Measurements from ENCODE around the gene PEX14. TPM values are rescaled to one million over a fixed set of nuclear protein-coding genes. Genes with fewer than 3 reads are reported as not detected.

PEX14 gene
- total and polyA plus RNA-seq, 2 donors: 8.8 to 16.1 TPM

DNA sequence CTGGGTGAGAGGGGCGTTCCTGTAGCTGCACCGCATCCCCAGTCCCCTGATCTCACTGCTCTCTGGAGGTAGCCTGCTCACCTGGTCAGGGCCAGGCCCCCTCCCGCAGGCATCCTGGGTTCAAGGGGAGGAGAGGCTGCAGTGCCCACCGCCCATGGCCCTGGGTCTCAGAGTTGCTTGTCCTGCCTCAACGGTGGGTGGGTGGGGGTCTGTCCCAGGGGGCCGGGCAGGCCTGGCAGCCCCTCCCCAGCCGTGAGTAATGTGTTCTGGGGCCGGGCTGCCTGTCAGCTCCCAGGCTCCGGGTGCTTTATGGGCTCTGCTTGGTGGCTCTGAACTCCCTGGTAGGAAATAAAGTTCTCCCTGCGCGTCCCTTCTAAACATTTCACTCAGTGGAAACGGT, 194.8 kb downstream of the PEX14 start:
- Histone ChIP-seq H3K4me1 (ENCODE audit: control insufficient read depth in 2 of 2, insufficient read depth in 2 of 2, low read length in 2 of 2) (no peaks in the 10 kb centered on the region), H3K9me3 (ENCODE audit: control insufficient read depth in 2 of 2, insufficient read depth in 1 of 2, low read length in 1 of 2) (no peaks in the 10 kb centered on the region), H3K27me3 (ENCODE audit: control insufficient read depth in 2 of 2, insufficient read depth in 1 of 2, low read length in 1 of 2) (peaks cover 0 to 37% of the 10 kb centered on the region in 2 donors), H3K36me3 (ENCODE audit: control insufficient read depth in 2 of 2, insufficient read depth in 2 of 2, low read length in 1 of 2) (peaks cover 0 to 6% of the 10 kb centered on the region in 2 donors), H3K4me3 (ENCODE audit: low read length in 2 of 2) (no peak overlapping the region), H3K27ac (ENCODE audit: low read depth in 1 of 2, low read length in 1 of 2) (no peak overlapping the region)
- DNase-seq (ENCODE audit: low read depth in 6 of 9, low spot score in 9 of 9): no peak
- WGBS: 91% methylated on average over 12 of the region's 12 CpGs

DNA sequence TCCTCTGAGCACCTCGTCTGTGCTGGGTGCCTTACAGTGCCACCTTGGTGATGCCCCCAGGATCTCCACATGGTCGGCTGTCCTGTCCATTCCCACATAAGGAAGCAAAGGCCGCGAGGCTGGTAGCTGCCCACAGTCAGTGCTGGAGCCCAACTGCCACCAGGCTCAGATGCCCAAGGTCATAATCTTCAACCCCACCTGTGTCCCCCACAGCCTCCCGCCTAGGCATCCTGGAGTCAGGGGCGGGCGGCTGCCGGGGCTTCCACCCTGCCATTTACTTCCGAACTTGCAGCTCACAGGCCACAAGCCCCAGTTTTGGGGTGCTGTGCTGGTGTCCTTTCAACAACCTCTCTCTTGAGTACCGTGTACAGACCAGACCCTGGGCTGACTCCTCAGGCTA, 195.4 kb downstream of the PEX14 start:
- 96% methylated on average over 10 of the region's 10 CpGs for WGBS
- no peaks in the 10 kb centered on the region for H3K9me3 ChIP-seq (ENCODE audit: control insufficient read depth in 2 of 2, insufficient read depth in 1 of 2, low read length in 1 of 2)
- H3K27me3 ChIP-seq (ENCODE audit: control insufficient read depth in 2 of 2, insufficient read depth in 1 of 2, low read length in 1 of 2): peaks cover 0 to 37% of the 10 kb centered on the region in 2 donors
- H3K27ac ChIP-seq (ENCODE audit: low read depth in 1 of 2, low read length in 1 of 2): no peak overlapping the region
- no peaks in the 10 kb centered on the region for H3K36me3 ChIP-seq (ENCODE audit: control insufficient read depth in 2 of 2, insufficient read depth in 2 of 2, low read length in 1 of 2)
- DNase-seq (ENCODE audit: low read depth in 6 of 9, low spot score in 9 of 9): no peak
- H3K4me1 ChIP-seq (ENCODE audit: control insufficient read depth in 2 of 2, insufficient read depth in 2 of 2, low read length in 2 of 2): no peaks in the 10 kb centered on the region
- H3K4me3 ChIP-seq (ENCODE audit: low read length in 2 of 2): no peak overlapping the region

DNA sequence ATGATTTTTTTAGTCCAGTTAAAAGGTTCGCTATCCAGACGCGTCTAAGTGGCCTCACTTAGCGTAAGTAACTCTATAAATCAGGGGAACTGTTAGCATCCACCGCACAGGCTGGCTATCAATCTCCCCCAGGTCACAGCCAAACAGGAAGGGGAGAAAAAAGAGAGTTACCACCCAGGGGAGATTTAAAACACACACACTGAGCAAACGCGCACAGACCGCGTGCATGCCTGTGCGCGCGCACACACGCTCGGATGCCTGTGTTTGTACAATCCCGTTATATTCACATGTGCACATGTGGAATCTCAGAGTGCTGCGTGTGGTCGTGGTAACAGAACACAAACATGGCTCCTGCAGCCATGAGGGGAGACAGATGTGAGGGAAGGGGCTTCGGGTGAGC, 196.3 kb downstream of the PEX14 start:
- Histone ChIP-seq H3K4me3 (ENCODE audit: low read length in 2 of 2) (no peak overlapping the region), H3K9me3 (ENCODE audit: control insufficient read depth in 2 of 2, insufficient read depth in 1 of 2, low read length in 1 of 2) (no peaks in the 10 kb centered on the region), H3K36me3 (ENCODE audit: control insufficient read depth in 2 of 2, insufficient read depth in 2 of 2, low read length in 1 of 2) (no peaks in the 10 kb centered on the region), H3K4me1 (ENCODE audit: control insufficient read depth in 2 of 2, insufficient read depth in 2 of 2, low read length in 2 of 2) (no peaks in the 10 kb centered on the region), H3K27me3 (ENCODE audit: control insufficient read depth in 2 of 2, insufficient read depth in 1 of 2, low read length in 1 of 2) (peaks cover 0 to 37% of the 10 kb centered on the region in 2 donors), H3K27ac (ENCODE audit: low read depth in 1 of 2, low read length in 1 of 2) (no peak overlapping the region)
- WGBS: 61% methylated on average over 18 of the region's 18 CpGs
- DNase-seq (ENCODE audit: low read depth in 6 of 9, low spot score in 9 of 9): no peak

DNA sequence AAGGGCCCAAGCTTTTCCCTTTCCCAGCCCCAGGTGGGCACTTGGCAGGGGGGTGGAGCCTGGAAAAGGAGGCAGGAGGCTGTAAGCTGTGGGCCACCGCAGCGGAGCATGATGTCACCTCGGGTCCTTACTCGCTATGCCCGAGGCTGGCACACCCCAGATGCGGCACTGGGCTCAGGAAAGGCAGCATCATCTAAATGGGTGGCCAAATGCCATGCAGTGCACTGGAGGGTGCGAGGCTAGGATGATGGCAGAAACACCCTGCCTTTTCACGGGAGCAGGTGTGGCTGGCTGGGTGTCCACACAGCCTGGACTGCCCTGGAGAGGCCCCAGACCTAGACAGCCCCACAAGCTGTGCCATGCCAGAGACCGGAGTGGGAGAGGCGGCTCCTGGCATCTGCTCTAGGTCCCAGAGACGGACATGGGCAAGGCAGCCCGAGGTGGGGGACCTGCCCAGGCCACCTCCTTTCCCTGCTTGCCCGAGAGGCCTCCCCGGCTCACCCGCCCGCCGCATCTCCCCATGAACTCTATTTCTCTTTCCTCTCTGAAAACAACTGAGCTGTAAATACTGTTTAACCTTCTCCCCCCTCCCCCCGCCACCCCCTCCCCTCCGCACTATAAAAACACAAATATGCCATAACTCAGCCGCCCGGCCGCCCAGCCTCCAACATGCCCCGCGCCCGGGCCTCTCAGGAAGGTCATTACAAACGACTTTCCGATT, 197.0 kb downstream of the PEX14 start:
- H3K27me3 ChIP-seq (ENCODE audit: control insufficient read depth in 2 of 2, insufficient read depth in 1 of 2, low read length in 1 of 2): peaks cover 0 to 35% of the 10 kb centered on the region in 2 donors
- H3K4me1 ChIP-seq (ENCODE audit: control insufficient read depth in 2 of 2, insufficient read depth in 2 of 2, low read length in 2 of 2): no peaks in the 10 kb centered on the region
- no peaks in the 10 kb centered on the region for H3K9me3 ChIP-seq (ENCODE audit: control insufficient read depth in 2 of 2, insufficient read depth in 1 of 2, low read length in 1 of 2)
- H3K4me3 ChIP-seq (ENCODE audit: low read length in 2 of 2): no peak overlapping the region
- H3K27ac ChIP-seq (ENCODE audit: low read depth in 1 of 2, low read length in 1 of 2): no peak overlapping the region
- 91% methylated on average over 27 of the region's 27 CpGs for WGBS
- DNase-seq (ENCODE audit: low read depth in 6 of 9, low spot score in 9 of 9): no peak
- H3K36me3 ChIP-seq (ENCODE audit: control insufficient read depth in 2 of 2, insufficient read depth in 2 of 2, low read length in 1 of 2): no peaks in the 10 kb centered on the region

DNA sequence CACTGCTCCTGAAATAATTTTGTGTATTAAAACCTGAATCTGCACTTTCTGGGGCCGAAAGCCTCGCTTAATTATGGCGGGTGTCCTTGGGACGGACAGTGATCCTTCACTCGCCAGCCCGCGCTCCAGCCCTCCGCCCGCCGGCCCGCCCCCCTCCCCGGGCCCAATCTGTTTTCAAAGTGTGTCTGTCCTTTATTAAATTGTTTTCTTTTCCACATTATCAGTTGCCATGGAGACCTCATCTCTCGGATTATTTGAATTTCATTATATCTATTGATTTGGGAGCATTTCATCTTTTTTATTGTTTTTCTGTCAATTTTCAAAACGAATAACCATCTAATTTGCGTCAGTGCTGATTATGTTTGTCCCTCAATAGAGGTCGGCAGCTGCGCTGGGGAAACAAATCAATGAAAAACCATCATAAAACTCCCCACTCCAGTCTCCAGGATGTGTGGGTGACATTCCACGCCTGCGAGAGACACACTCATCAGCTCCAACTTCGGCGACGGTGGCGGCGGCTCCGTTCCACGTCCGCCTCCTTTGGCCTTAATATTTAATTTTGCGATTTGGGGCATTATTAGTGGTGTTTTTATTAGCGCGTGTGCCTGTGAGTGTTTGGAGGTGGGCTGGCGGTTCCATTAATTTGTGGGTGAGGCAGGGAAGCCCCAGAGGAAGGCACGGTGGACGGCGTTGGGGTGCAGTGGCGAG, 197.7 kb downstream of the PEX14 start:
- no peak for DNase-seq (ENCODE audit: low read depth in 6 of 9, low spot score in 9 of 9)
- Histone ChIP-seq H3K9me3 (ENCODE audit: control insufficient read depth in 2 of 2, insufficient read depth in 1 of 2, low read length in 1 of 2) (no peaks in the 10 kb centered on the region), H3K4me3 (ENCODE audit: low read length in 2 of 2) (no peak overlapping the region), H3K27me3 (ENCODE audit: control insufficient read depth in 2 of 2, insufficient read depth in 1 of 2, low read length in 1 of 2) (peaks cover 0 to 33% of the 10 kb centered on the region in 2 donors), H3K27ac (ENCODE audit: low read depth in 1 of 2, low read length in 1 of 2) (no peak overlapping the region), H3K36me3 (ENCODE audit: control insufficient read depth in 2 of 2, insufficient read depth in 2 of 2, low read length in 1 of 2) (no peaks in the 10 kb centered on the region), H3K4me1 (ENCODE audit: control insufficient read depth in 2 of 2, insufficient read depth in 2 of 2, low read length in 2 of 2) (no peaks in the 10 kb centered on the region)
- WGBS: 97% methylated on average over 35 of the region's 35 CpGs

DNA sequence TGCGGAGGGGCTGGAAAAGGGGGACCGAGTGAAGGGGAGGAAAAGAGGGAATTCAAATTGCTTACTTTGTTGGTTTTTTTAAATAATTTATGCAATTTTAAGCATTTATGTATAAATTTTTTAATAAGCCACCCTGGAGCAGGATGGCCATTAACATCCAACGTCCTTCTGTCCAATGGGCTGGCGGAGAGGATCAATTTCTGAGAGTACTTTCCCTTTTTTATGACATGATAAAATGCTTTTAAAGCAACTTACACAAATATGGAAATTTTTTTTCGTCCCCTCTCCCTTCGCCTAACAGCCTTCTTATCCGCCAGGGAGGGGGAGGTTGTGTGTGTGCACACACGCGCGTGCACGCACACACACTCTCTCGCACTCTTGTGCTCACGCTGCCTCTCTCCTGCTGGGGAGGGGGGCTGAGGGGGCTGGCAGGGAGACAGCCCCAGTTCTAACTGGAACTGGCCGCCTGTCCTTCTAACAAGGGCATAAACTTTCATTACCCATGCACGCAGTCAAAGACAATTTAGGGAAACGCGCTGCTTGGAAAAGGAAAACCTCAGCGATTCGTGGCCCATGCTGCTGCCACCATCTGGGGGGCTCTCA, 198.5 kb downstream of the PEX14 start:
- Histone ChIP-seq H3K4me1 (ENCODE audit: control insufficient read depth in 2 of 2, insufficient read depth in 2 of 2, low read length in 2 of 2) (no peaks in the 10 kb centered on the region), H3K36me3 (ENCODE audit: control insufficient read depth in 2 of 2, insufficient read depth in 2 of 2, low read length in 1 of 2) (no peaks in the 10 kb centered on the region), H3K27ac (ENCODE audit: low read depth in 1 of 2, low read length in 1 of 2) (no peak overlapping the region), H3K27me3 (ENCODE audit: control insufficient read depth in 2 of 2, insufficient read depth in 1 of 2, low read length in 1 of 2) (peaks cover 0 to 29% of the 10 kb centered on the region in 2 donors), H3K9me3 (ENCODE audit: control insufficient read depth in 2 of 2, insufficient read depth in 1 of 2, low read length in 1 of 2) (no peaks in the 10 kb centered on the region), H3K4me3 (ENCODE audit: low read length in 2 of 2) (no peak overlapping the region)
- 97% methylated on average over 19 of the region's 19 CpGs for WGBS
- no peak for DNase-seq (ENCODE audit: low read depth in 6 of 9, low spot score in 9 of 9)

DNA sequence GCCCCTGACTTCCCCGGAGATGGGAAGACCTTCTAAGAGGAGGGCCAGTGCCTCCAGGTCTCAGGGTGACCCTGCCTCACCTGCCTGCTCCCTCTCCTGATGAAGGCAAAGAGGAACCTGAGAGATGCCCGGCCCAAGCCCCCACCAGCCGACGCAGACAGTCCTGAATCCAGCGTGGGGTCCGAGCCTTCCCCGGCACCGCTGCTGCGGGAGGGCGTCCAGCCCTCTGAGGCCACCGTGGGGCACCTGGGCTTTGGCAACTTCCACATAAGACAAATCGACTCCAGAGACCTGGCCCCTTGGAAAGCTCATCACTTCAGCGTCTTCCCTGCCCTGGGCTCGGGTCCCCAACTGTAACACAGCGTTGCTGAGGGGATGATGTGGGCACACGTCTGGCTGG, 199.5 kb downstream of the PEX14 start:
- WGBS: 97% methylated on average over 16 of the region's 16 CpGs
- Histone ChIP-seq H3K27ac (ENCODE audit: low read depth in 1 of 2, low read length in 1 of 2) (no peak overlapping the region), H3K27me3 (ENCODE audit: control insufficient read depth in 2 of 2, insufficient read depth in 1 of 2, low read length in 1 of 2) (peaks cover 0 to 26% of the 10 kb centered on the region in 2 donors), H3K9me3 (ENCODE audit: control insufficient read depth in 2 of 2, insufficient read depth in 1 of 2, low read length in 1 of 2) (no peaks in the 10 kb centered on the region), H3K4me3 (ENCODE audit: low read length in 2 of 2) (no peak overlapping the region), H3K4me1 (ENCODE audit: control insufficient read depth in 2 of 2, insufficient read depth in 2 of 2, low read length in 2 of 2) (peaks cover 0 to 1% of the 10 kb centered on the region in 2 donors), H3K36me3 (ENCODE audit: control insufficient read depth in 2 of 2, insufficient read depth in 2 of 2, low read length in 1 of 2) (no peaks in the 10 kb centered on the region)
- no peak for DNase-seq (ENCODE audit: low read depth in 6 of 9, low spot score in 9 of 9)

DNA sequence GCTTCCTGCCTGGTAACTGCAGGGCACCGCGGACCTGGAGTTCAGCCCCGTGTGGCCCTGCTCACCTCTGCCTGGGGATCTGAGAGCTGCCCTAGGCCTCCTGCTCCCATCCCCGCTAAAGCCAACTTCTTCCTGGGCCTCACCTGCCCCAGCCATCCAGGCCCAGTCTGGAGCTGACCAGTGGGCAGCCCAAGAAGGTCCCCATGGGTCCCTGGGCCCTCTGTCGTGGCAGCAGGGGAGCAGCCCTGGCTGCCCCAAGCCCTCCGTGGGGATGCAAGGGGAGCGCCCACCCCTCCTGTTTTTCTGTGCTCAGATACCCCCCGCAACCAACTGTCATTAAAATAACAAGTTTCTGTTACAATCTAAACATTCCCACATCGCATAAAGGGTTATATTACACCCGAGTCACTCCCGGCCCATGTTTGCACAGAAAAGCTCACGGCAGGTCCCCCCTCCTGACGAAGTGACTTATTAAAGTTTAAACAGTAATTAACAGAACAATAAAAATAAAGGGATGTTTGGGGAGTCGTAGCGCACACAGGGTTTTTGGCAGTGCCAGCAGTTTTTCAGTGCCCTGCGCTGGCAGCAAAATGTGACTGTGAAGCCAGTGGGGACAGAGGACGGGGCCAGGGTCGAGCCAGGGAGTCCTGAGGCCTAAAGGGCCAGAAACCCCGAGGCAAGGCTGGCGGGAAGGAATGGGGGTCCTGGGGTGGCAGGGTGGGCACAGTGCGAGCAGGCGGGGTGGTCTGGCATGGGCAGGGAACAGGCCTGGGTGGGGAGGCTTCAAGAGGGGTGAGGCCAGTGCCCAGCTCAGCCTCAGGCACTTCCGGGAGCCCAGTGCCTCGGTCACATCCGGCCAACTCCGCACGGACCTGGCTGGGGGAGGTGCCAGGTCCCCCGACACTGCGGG, 200.2 kb downstream of the PEX14 start:
- no peaks in the 10 kb centered on the region for H3K36me3 ChIP-seq (ENCODE audit: control insufficient read depth in 2 of 2, insufficient read depth in 2 of 2, low read length in 1 of 2)
- H3K4me3 ChIP-seq (ENCODE audit: low read length in 2 of 2): no peak overlapping the region
- DNase-seq (ENCODE audit: low read depth in 6 of 9, low spot score in 9 of 9): no peak
- WGBS: 93% methylated on average over 29 of the region's 29 CpGs
- peaks cover 2 to 7% of the 10 kb centered on the region in 2 donors for H3K4me1 ChIP-seq (ENCODE audit: control insufficient read depth in 2 of 2, insufficient read depth in 2 of 2, low read length in 2 of 2)
- H3K27me3 ChIP-seq (ENCODE audit: control insufficient read depth in 2 of 2, insufficient read depth in 1 of 2, low read length in 1 of 2): peaks cover 0 to 25% of the 10 kb centered on the region in 2 donors
- H3K9me3 ChIP-seq (ENCODE audit: control insufficient read depth in 2 of 2, insufficient read depth in 1 of 2, low read length in 1 of 2): no peaks in the 10 kb centered on the region
- H3K27ac ChIP-seq (ENCODE audit: low read depth in 1 of 2, low read length in 1 of 2): no peak overlapping the region
